Measurements from ENCODE around the gene LSM11. TPM values are rescaled to one million over a fixed set of nuclear protein-coding genes. Genes with fewer than 3 reads are reported as not detected.

Gene LSM11
- total RNA-seq, 1 donor from 2014 or later, result 3.0 TPM

GRCh38 chr5:157732130-157732514 lies 11.4 kb upstream of the LSM11 start:
- Histone ChIP-seq H3K4me1 (peaks cover 7% of the 10 kb centered on the region), H3K27ac (no peak overlapping the region), H3K36me3 (peaks cover 38% of the 10 kb centered on the region), H3K9me3 (no peaks in the 10 kb centered on the region), H3K4me3 (peak overlapping the region; percentile 76), H3K27me3 (no peaks in the 10 kb centered on the region)
- no peak for TF ChIP-seq CTCF (IDR thresholded peaks at IDR 0.05)
- intact Hi-C loops (cut with DNase I), result no loop called here
- no peak for DNase-seq
- no peak for ATAC-seq

- peaks cover 7% of the 10 kb centered on the region for H3K4me1 ChIP-seq
- DNase-seq (no peak), ATAC-seq (no peak)
- no peak for TF ChIP-seq CTCF (IDR thresholded peaks at IDR 0.05)
- H3K27ac ChIP-seq, result no peak overlapping the region
- no peaks in the 10 kb centered on the region for H3K9me3 ChIP-seq
- no peak overlapping the region for H3K4me3 ChIP-seq
- intact Hi-C loops (cut with DNase I), result no loop called here
- peaks cover 42% of the 10 kb centered on the region for H3K36me3 ChIP-seq
- no peaks in the 10 kb centered on the region for H3K27me3 ChIP-seq
Observed at GRCh38 chr5:157732596-157733262, 10.8 kb upstream of the LSM11 start.

GRCh38 chr5:157734436-157734835 lies 9.1 kb upstream of the LSM11 start:
- TF ChIP-seq CTCF (IDR thresholded peaks at IDR 0.05), result no peak
- no peak overlapping the region for H3K27ac ChIP-seq
- intact Hi-C loops (cut with DNase I), result no loop called here
- peaks cover 7% of the 10 kb centered on the region for H3K4me1 ChIP-seq
- H3K4me3 ChIP-seq, result no peak overlapping the region
- ATAC-seq, result no peak
- no peak for DNase-seq
- no peaks in the 10 kb centered on the region for H3K27me3 ChIP-seq
- no peaks in the 10 kb centered on the region for H3K9me3 ChIP-seq
- H3K36me3 ChIP-seq, result peaks cover 42% of the 10 kb centered on the region

GRCh38 chr5:157735991-157736390 lies 7.5 kb upstream of the LSM11 start:
- ATAC-seq, result no peak
- Histone ChIP-seq H3K27ac (no peak overlapping the region), H3K27me3 (no peaks in the 10 kb centered on the region), H3K9me3 (no peaks in the 10 kb centered on the region), H3K36me3 (peaks cover 42% of the 10 kb centered on the region), H3K4me3 (no peak overlapping the region), H3K4me1 (peaks cover 7% of the 10 kb centered on the region)
- no peak for DNase-seq
- intact Hi-C loops (cut with DNase I), result no loop called here
- no peak for TF ChIP-seq CTCF (IDR thresholded peaks at IDR 0.05)

- no peak for ATAC-seq
- H3K9me3 ChIP-seq, result no peaks in the 10 kb centered on the region
- DNase-seq, result no peak
Observed at GRCh38 chr5:157739388-157740228, 3.9 kb upstream of the LSM11 start.

More at GRCh38 chr5:157739388-157740228, 3.9 kb upstream of the LSM11 start:
- peaks cover 21% of the 10 kb centered on the region for H3K36me3 ChIP-seq
- H3K4me3 ChIP-seq, result no peak overlapping the region
- H3K4me1 ChIP-seq, result peaks cover 7% of the 10 kb centered on the region
- TF ChIP-seq CTCF (IDR thresholded peaks at IDR 0.05), result no peak
- intact Hi-C loops (cut with DNase I), result no loop called here
- no peak overlapping the region for H3K27ac ChIP-seq
- no peaks in the 10 kb centered on the region for H3K27me3 ChIP-seq
